SU-DHL-6 (cell line): ENCODE data around the gene NFATC1.
"Not testable (repeated sequence)": the region's sequence is repeated elsewhere in the genome, so short reads cannot be mapped to it uniquely, and the experiment has no call there.

ENCODE experiments used
- H2AFZ ChIP-seq: fragments of 200-600 bp; sonication (generic); 2 replicates; pipeline ENCODE4 v1.6.1; 2014; ENCODE audit warnings: low read depth, mild to moderate bottlenecking, moderate library complexity, mixed read lengths, antibody characterized with exemption, low read length; ENCODE audit not compliant: severe bottlenecking
- H3F3A ChIP-seq: fragments of 200-600 bp; shearing (Covaris generic); 2 replicates; pipeline ENCODE4 v1.6.0; 2016; ENCODE audit warnings: antibody characterized with exemption, mild to moderate bottlenecking; ENCODE audit not compliant: insufficient read depth
- H3K27ac ChIP-seq: fragments of 200-600 bp; sonication (generic); 2 replicates; pipeline ENCODE4 v1.5.1; 2016; ENCODE audit warnings: low read depth, mild to moderate bottlenecking, low read length, moderate library complexity, mixed read lengths
- H3K27me3 ChIP-seq: fragments of 200-600 bp; sonication (generic), shearing (Covaris generic); 2 replicates; pipeline ENCODE4 v1.6.0; 2014; ENCODE audit warnings: mild to moderate bottlenecking, low read length
- H3K36me3 ChIP-seq: fragments of 200-600 bp; sonication (generic); 2 replicates; pipeline ENCODE4 v1.6.1; 2014; ENCODE audit warnings: mild to moderate bottlenecking, low read length, mixed read lengths
- H3K4me2 ChIP-seq: fragments of 300-600, 200-600 bp; shearing (Covaris generic), sonication (generic); 2 replicates; pipeline ENCODE4 v1.6.0; 2014; ENCODE audit warnings: low read length, low read depth, mild to moderate bottlenecking; ENCODE audit not compliant: poor library complexity, severe bottlenecking
- H3K4me3 ChIP-seq: fragments of 200-600 bp; sonication (generic); 2 replicates; pipeline ENCODE4 v1.5.1; 2014; ENCODE audit warnings: antibody characterized with exemption, low read length, mild to moderate bottlenecking, mixed read lengths; ENCODE audit not compliant: insufficient read depth, poor library complexity, severe bottlenecking
- H3K79me2 ChIP-seq: fragments of 200-600 bp; sonication (generic); 2 replicates; pipeline ENCODE4 v1.6.1; 2014; ENCODE audit warnings: mild to moderate bottlenecking, low read length, moderate library complexity; ENCODE audit not compliant: insufficient read depth
- H3K9ac ChIP-seq: fragments of 200-600 bp; sonication (generic); 2 replicates; pipeline ENCODE4 v1.7.0; 2014; ENCODE audit warnings: mild to moderate bottlenecking, low read length
- H3K9me2 ChIP-seq: fragments of 200-600 bp; sonication (generic); replicated peaks from 2 replicates; pipeline ENCODE4 v1.6.1; 2014; ENCODE audit warnings: low read length; ENCODE audit not compliant: insufficient read depth
- H3K9me3 ChIP-seq: fragments of 200-600 bp; sonication (generic); 2 replicates; pipeline ENCODE4 v1.6.1; 2014; ENCODE audit warnings: low read length, mixed read lengths; ENCODE audit not compliant: insufficient read depth
- H4K20me1 ChIP-seq: fragments of 200-600 bp; sonication (generic); 2 replicates; pipeline ENCODE4 v1.6.1; 2014; ENCODE audit warnings: low read depth, mild to moderate bottlenecking, antibody characterized with exemption, low read length, moderate library complexity, mixed read lengths
- CTCF ChIP-seq: fragments of 200-600 bp; sonication (generic); IDR thresholded peaks from one replicate; pipeline ENCODE4 v1.5.1; 2017; ENCODE audit warnings: antibody characterized with exemption, mild to moderate bottlenecking, low read length, moderate library complexity; ENCODE audit not compliant: insufficient read depth, poor library complexity, severe bottlenecking
- EZH2phosphoT487 ChIP-seq: fragments of 200-600 bp; sonication (generic), shearing (Covaris generic); conservative IDR thresholded peaks from 2 replicates; pipeline ENCODE4 v1.6.1; 2018; ENCODE audit warnings: mild to moderate bottlenecking, antibody characterized with exemption, low read length, moderate library complexity, mixed read lengths

NFATC1 gene

GRCh38 chr18:79374408-79375171 lies 21.1 kb upstream of the NFATC1 start:
- H3K36me3 ChIP-seq = no peaks in the 10 kb centered on the region
- TF ChIP-seq CTCF (no peak), EZH2phosphoT487 (no peak)
- no peak overlapping the region for H3K27ac ChIP-seq
- H3K9me3 ChIP-seq = no peaks in the 10 kb centered on the region
- no peaks in the 10 kb centered on the region for H3K79me2 ChIP-seq
- no peaks in the 10 kb centered on the region for H3K9me2 ChIP-seq
- H3K27me3 ChIP-seq = no peaks in the 10 kb centered on the region
- H3K4me2 ChIP-seq = no peak overlapping the region
- no peak overlapping the region for H3K4me3 ChIP-seq
- no peak overlapping the region for H2AFZ ChIP-seq
- no peak overlapping the region for H3K9ac ChIP-seq
- H3F3A ChIP-seq = no peaks in the 10 kb centered on the region
- H4K20me1 ChIP-seq = no peaks in the 10 kb centered on the region

GRCh38 chr18:79375441-79376154 lies 20.1 kb upstream of the NFATC1 start:
- H3K9ac ChIP-seq = no peak overlapping the region
- TF ChIP-seq CTCF = no peak
- TF ChIP-seq EZH2phosphoT487 = no peak
- no peaks in the 10 kb centered on the region for H3K9me3 ChIP-seq
- H2AFZ ChIP-seq = no peak overlapping the region
- H3F3A ChIP-seq = no peaks in the 10 kb centered on the region
- no peak overlapping the region for H3K4me3 ChIP-seq
- no peak overlapping the region for H3K27ac ChIP-seq
- no peak overlapping the region for H3K4me2 ChIP-seq
- no peaks in the 10 kb centered on the region for H4K20me1 ChIP-seq
- H3K27me3 ChIP-seq = no peaks in the 10 kb centered on the region
- H3K79me2 ChIP-seq = no peaks in the 10 kb centered on the region
- no peaks in the 10 kb centered on the region for H3K9me2 ChIP-seq
- H3K36me3 ChIP-seq = no peaks in the 10 kb centered on the region

GRCh38 chr18:79376661-79377060 lies 19.1 kb upstream of the NFATC1 start:
- not testable (repeated sequence) for H2AFZ ChIP-seq, H3F3A ChIP-seq, H4K20me1 ChIP-seq, H3K79me2 ChIP-seq, H3K9me2 ChIP-seq, H3K36me3 ChIP-seq, H3K27me3 ChIP-seq, H3K9ac ChIP-seq, H3K4me2 ChIP-seq, H3K27ac ChIP-seq, H3K9me3 ChIP-seq, H3K4me3 ChIP-seq
